Measurements from ENCODE around the gene AP1M1. TPM values are rescaled to one million over a fixed set of nuclear protein-coding genes. Genes with fewer than 3 reads are reported as not detected.

Gene AP1M1
- total RNA-seq, 1 experiment from 2014 or later: 30.3 TPM

- no peaks in the 10 kb centered on the region; a peak in 1 of 7 replicates for H3K36me3 Mint-ChIP-seq (ENCODE audit: insufficient read depth in 1 of 3, low read depth in 3 of 3)
- Histone ChIP-seq H2BK20ac (ENCODE audit: low read depth, low read length, poor library complexity, severe bottlenecking) (no peak overlapping the region), H3K4me2 (ENCODE audit: insufficient read depth, insufficient read length, low read length) (no peak overlapping the region), H3K4ac (ENCODE audit: low read depth, low read length) (no peak overlapping the region), H3K23ac (ENCODE audit: insufficient read length, low read depth, low read length) (no peak overlapping the region), H2BK15ac (ENCODE audit: low read depth, low read length) (no peak overlapping the region), H2AFZ (ENCODE audit: low read length) (no peak overlapping the region), H3K27me3 (ENCODE audit: insufficient read depth, low read length) (no peaks in the 10 kb centered on the region), H3K9ac (ENCODE audit: extremely low read depth, insufficient read length, low read length) (no peak overlapping the region), H2BK120ac (ENCODE audit: low read depth, low read length, poor library complexity, severe bottlenecking) (no peak overlapping the region), H3T11ph (ENCODE audit: low read length) (no peak overlapping the region), H3K4me1 (ENCODE audit: insufficient read depth, low read length) (no peaks in the 10 kb centered on the region), H4K8ac (replicated peaks; ENCODE audit: insufficient read length, low read depth, low read length) (no peak overlapping the region), H4K5ac (ENCODE audit: insufficient read length, low read depth, low read length) (no peak overlapping the region), H2BK5ac (ENCODE audit: insufficient read length, low read length) (no peak overlapping the region), H3K14ac (ENCODE audit: insufficient read depth, low read length) (no peak overlapping the region), H3K56ac (ENCODE audit: insufficient read length, low read depth, low read length) (no peak overlapping the region), H3K79me1 (ENCODE audit: insufficient read depth, low read depth, low read length, poor library complexity, severe bottlenecking) (no peaks in the 10 kb centered on the region), H3K27ac (ENCODE audit: insufficient read length, low read depth, low read length) (no peak overlapping the region), H2BK12ac (ENCODE audit: insufficient read length, low read depth, low read length) (no peak overlapping the region), H3K9me3 (ENCODE audit: control insufficient read depth, low read depth, low read length) (no peaks in the 10 kb centered on the region), H4K91ac (ENCODE audit: insufficient read length, low read depth, low read length) (no peak overlapping the region), H2AK5ac (ENCODE audit: insufficient read length, low read length) (no peak overlapping the region), H4K20me1 (ENCODE audit: control insufficient read depth, insufficient read depth, insufficient read length) (no peaks in the 10 kb centered on the region), H3K79me2 (ENCODE audit: insufficient read depth, low read length) (no peaks in the 10 kb centered on the region), H3K23me2 (ENCODE audit: insufficient read length, low read depth, low read length, poor library complexity, severe bottlenecking) (no peaks in the 10 kb centered on the region), H3K18ac (ENCODE audit: insufficient read length, low read depth, low read length) (no peak overlapping the region)
- H3K4me1 Mint-ChIP-seq: peaks cover 0 to 16% of the 10 kb centered on the region in 2 experiments; a peak in 2 of 4 replicates
- H3K4me3 Mint-ChIP-seq: no peak overlapping the region
- H3K9me3 Mint-ChIP-seq: no peaks in the 10 kb centered on the region
- no peak for DNase-seq
- peaks cover 2% of the 10 kb centered on the region for H3K27me3 Mint-ChIP-seq (ENCODE audit: low read depth)
- peak overlapping the region in 2 of 3 experiments; percentile 15 to 84; a peak in 2 of 7 replicates for H3K27ac Mint-ChIP-seq
- WGBS (ENCODE audit: extremely low coverage, insufficient read length, low lambda C conversion rate): no CpG with 5 or more reads among the region's 18 CpGs
- no peak for TF ChIP-seq CTCF (conservative IDR thresholded peaks at IDR 0.05)
Observed at GRCh38 chr19:16261584-16262368, 64.1 kb downstream of the AP1M1 start.

All from H9 (cell line).